ENCODE results near the gene LPIN1. TPM values are rescaled to one million over a fixed set of nuclear protein-coding genes. Genes with fewer than 3 reads are reported as not detected.

LPIN1 gene
- total and polyA plus RNA-seq, 2 of the 13 experiments (the other 11 are each of a cell fraction or from before 2014, with no cell fraction given), result 9.7 to 19.4 TPM

DNA sequence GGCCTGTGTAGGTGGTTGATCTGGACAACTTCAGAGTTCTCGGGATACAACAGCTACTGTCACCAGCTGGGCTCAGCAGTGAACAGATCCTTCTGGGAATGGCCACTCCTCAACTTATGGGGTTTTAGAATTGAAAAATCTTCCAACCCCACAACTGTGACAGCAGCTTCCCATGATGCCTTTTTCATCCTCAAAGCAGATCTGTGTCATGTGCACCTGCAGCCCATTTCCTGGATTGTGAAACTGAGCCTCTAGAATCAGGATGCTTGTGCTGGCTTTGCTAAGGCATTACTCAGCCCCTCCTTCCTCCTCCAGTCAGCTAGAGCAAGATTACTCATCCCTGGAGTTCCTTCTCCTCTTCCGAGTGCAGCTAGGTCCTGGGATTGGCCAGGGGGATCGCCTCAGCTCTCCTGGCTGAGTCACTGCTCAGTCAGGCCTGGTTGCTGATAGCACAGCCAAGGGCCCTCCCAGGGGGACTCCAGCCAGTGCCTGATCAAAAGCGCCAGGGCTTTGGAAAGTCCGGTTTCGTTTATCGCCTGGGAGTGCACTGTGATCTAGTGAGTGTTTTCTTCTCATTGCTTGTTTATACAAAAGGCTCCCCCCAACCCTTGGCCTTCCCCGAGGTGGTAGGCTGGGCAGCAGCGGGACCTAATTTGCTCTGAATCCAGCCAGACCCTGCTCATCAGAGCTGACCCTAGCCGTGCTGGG lies 2.4 kb upstream of the LPIN1 start (continued):
- TF ChIP-seq, protein P1, sequence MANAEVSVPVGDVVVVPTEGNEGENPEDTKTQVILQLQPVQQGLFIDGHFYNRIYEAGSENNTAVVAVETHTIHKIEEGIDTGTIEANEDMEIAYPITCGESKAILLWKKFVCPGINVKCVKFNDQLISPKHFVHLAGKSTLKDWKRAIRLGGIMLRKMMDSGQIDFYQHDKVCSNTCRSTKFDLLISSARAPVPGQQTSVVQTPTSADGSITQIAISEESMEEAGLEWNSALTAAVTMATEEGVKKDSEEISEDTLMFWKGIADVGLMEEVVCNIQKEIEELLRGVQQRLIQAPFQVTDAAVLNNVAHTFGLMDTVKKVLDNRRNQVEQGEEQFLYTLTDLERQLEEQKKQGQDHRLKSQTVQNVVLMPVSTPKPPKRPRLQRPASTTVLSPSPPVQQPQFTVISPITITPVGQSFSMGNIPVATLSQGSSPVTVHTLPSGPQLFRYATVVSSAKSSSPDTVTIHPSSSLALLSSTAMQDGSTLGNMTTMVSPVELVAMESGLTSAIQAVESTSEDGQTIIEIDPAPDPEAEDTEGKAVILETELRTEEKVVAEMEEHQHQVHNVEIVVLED (CRISPR knock-in tag; IDR thresholded peaks at IDR 0.05; ENCODE audit: borderline replicate concordance), result peak; percentile 56
- TF ChIP-seq, protein P2, sequence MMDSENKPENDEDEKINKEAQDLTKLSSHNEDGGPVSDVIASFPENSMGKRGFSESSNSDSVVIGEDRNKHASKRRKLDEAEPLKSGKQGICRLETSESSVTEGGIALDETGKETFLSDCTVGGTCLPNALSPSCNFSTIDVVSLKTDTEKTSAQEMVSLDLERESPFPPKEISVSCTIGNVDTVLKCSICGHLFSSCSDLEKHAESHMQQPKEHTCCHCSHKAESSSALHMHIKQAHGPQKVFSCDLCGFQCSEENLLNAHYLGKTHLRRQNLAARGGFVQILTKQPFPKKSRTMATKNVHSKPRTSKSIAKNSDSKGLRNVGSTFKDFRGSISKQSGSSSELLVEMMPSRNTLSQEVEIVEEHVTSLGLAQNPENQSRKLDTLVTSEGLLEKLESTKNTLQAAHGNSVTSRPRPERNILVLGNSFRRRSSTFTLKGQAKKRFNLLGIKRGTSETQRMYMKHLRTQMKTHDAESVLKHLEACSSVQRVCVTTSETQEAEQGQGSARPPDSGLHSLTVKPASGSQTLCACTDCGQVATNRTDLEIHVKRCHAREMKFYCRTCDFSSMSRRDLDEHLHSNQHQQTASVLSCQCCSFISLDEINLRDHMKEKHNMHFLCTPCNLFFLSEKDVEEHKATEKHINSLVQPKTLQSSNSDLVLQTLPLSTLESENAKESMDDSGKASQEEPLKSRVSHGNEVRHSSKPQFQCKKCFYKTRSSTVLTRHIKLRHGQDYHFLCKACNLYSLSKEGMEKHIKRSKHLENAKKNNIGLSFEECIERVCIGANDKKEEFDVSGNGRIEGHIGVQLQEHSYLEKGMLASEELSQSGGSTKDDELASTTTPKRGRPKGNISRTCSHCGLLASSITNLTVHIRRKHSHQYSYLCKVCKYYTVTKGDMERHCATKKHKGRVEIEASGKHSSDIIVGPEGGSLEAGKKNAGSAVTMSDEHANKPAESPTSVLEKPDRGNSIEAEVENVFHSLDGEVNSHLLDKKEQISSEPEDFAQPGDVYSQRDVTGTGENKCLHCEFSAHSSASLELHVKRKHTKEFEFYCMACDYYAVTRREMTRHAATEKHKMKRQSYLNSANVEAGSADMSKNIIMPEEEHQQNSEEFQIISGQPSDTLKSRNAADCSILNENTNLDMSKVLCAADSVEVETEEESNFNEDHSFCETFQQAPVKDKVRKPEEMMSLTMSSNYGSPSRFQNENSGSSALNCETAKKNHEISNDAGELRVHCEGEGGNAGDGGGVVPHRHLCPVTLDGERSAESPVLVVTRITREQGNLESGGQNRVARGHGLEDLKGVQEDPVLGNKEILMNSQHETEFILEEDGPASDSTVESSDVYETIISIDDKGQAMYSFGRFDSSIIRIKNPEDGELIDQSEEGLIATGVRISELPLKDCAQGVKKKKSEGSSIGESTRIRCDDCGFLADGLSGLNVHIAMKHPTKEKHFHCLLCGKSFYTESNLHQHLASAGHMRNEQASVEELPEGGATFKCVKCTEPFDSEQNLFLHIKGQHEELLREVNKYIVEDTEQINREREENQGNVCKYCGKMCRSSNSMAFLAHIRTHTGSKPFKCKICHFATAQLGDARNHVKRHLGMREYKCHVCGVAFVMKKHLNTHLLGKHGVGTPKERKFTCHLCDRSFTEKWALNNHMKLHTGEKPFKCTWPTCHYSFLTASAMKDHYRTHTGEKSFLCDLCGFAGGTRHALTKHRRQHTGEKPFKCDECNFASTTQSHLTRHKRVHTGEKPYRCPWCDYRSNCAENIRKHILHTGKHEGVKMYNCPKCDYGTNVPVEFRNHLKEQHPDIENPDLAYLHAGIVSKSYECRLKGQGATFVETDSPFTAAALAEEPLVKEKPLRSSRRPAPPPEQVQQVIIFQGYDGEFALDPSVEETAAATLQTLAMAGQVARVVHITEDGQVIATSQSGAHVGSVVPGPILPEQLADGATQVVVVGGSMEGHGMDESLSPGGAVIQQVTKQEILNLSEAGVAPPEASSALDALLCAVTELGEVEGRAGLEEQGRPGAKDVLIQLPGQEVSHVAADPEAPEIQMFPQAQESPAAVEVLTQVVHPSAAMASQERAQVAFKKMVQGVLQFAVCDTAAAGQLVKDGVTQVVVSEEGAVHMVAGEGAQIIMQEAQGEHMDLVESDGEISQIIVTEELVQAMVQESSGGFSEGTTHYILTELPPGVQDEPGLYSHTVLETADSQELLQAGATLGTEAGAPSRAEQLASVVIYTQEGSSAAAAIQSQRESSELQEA (CRISPR knock-in tag; IDR thresholded peaks at IDR 0.05; ENCODE audit: not compliant biosample characterization), result no peak
- TF ChIP-seq, protein P3, sequence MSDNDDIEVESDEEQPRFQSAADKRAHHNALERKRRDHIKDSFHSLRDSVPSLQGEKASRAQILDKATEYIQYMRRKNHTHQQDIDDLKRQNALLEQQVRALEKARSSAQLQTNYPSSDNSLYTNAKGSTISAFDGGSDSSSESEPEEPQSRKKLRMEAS (IDR thresholded peaks at IDR 0.05), result peak; percentile 76
- TF ChIP-seq, protein P4, sequence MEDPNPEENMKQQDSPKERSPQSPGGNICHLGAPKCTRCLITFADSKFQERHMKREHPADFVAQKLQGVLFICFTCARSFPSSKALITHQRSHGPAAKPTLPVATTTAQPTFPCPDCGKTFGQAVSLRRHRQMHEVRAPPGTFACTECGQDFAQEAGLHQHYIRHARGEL (CRISPR knock-in tag; IDR thresholded peaks at IDR 0.05), result no peak
- 0 out of 2 replicates have a peak, but pooled peaks have one; percentile 24 for TF ChIP-seq KLF12 (CRISPR knock-in tag; IDR thresholded peaks at IDR 0.05; ENCODE audit: borderline replicate concordance)
- TF ChIP-seq ZNF382 (CRISPR knock-in tag; IDR thresholded peaks at IDR 0.05; ENCODE audit: borderline replicate concordance), result no peak
- peak; percentile 42; the same call in 1 of the 2 replicates for TF ChIP-seq ZNF839 (CRISPR knock-in tag; IDR thresholded peaks at IDR 0.05; ENCODE audit: borderline replicate concordance)
- TF ChIP-seq KMT2A (CRISPR knock-in tag; IDR thresholded peaks at IDR 0.05), result peak; percentile 73
- no peak for TF ChIP-seq SOX6 (IDR thresholded peaks at IDR 0.05)
- TF ChIP-seq SOX6 (CRISPR knock-in tag; IDR thresholded peaks at IDR 0.05), result peak; percentile 47; the same call in 1 of the 2 replicates
- no peak for TF ChIP-seq SYNCRIP (IDR thresholded peaks at IDR 0.05; ENCODE audit: insufficient read depth, low read depth, low read length)
- no peak for TF ChIP-seq NR2F1 (CRISPR knock-in tag; IDR thresholded peaks at IDR 0.05)
- TF ChIP-seq ARNT (IDR thresholded peaks at IDR 0.05), result no peak
- 0 out of 2 replicates have a peak, but pooled peaks have one; percentile 63 for TF ChIP-seq ZNF264 (CRISPR knock-in tag; IDR thresholded peaks at IDR 0.05)
- no peak for TF ChIP-seq ZNF83 (CRISPR knock-in tag; IDR thresholded peaks at IDR 0.05; ENCODE audit: borderline replicate concordance)
- TF ChIP-seq, protein P5, sequence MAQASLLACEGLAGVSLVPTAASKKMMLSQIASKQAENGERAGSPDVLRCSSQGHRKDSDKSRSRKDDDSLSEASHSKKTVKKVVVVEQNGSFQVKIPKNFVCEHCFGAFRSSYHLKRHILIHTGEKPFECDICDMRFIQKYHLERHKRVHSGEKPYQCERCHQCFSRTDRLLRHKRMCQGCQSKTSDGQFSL (CRISPR knock-in tag; IDR thresholded peaks at IDR 0.05), result 0 out of 2 replicates have a peak, but pooled peaks have one; percentile 39
- TF ChIP-seq YEATS2 (CRISPR knock-in tag; IDR thresholded peaks at IDR 0.05; ENCODE audit: borderline replicate concordance), result peak; percentile 56
- peak; percentile 65; the same call in 1 of the 2 replicates for TF ChIP-seq ZNF441 (CRISPR knock-in tag; IDR thresholded peaks at IDR 0.05; ENCODE audit: borderline replicate concordance)
